Stomach (tissue), 4 donors: ENCODE measurements around the gene NACA.

Experiments used
- CTCF ChIP-seq, 7 experiments: fragments of 450-650 bp in 4 of 7; fragments of 200-600 bp in 3 of 7; sonication (generic) in 3 of 7; IDR thresholded peaks; one replicate each; pipeline ENCODE4 v1.5.1; 2016 to 2019; ENCODE audit warnings: antibody characterized with exemption in 7 of 7, control low read depth in 2 of 7, mild to moderate bottlenecking in 1 of 7
- POLR2A ChIP-seq, 4 donors: fragments of 450-650 bp; IDR thresholded peaks; one replicate each; pipeline ENCODE4 v1.6.1; 2016; ENCODE audit warnings: antibody characterized with exemption in 4 of 4, control low read depth in 2 of 4, mild to moderate bottlenecking in 1 of 4, moderate library complexity in 1 of 4

DNA sequence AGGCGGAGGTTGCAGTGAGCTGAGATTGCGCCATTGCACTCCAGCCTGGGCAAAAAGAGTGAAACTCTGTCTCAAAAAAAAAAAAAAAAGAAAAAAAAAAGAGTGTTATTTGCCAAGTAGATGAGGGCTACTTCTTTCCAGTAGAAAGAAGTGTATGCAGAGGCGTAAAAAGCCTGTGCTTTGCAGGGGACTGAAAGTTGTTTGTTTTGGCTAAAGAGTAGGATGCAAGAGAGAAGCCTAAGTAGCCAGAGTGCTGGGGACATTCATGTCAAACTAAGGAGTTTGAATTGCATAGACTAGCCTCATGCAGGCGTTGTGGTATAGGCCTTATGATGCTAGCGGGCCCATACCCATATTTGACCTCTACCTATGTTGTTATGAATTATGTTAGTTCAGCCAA is 47.5 kb upstream of the NACA start:
- TF ChIP-seq CTCF (IDR thresholded peaks at IDR 0.05) (no peak), POLR2A (IDR thresholded peaks at IDR 0.05) (no peak)
